IMR-90 (cell line): ENCODE results near the gene RAN. TPM values are rescaled to one million over a fixed set of nuclear protein-coding genes. Genes with fewer than 3 reads are reported as not detected.

Source experiments
- ATAC-seq: fragments of 200-7000 bp; cut with Tn5 transposase; 2 replicates; pipeline ENCODE4 v1.9.1; 2020; ENCODE audit warnings: low read depth, mild to moderate bottlenecking, moderate library complexity
- BruUV-seq: library from RNA; stranded (reverse); fragments of 400-500 nt; replicated peaks from 2 replicates; lab custom pipeline; 2021; lab: Mats Ljungman, UMichigan
- CTCF ChIA-PET: fragments of 300-600 bp; formaldehyde crosslinking; extraction: SDS; loops from one replicate; lab custom pipeline; 2021; ENCODE audit warnings: antibody characterized with exemption; lab: Yijun Ruan, JAX
- POLR2A ChIA-PET: fragments of 300-600 bp; sonication (Branson Sonifier 250); formaldehyde crosslinking; loops from one replicate; lab custom pipeline; 2022; ENCODE audit warnings: antibody characterized with exemption; ENCODE audit not compliant: unreplicated experiment; lab: Charles Lee
- DNase-seq: peaks from one replicate; pipeline ENCODE4 v3.0.0; 2013
- H2AFZ ChIP-seq: replicated peaks from 2 replicates; pipeline ENCODE3; 2013; ENCODE audit warnings: low read length, mild to moderate bottlenecking; ENCODE audit not compliant: poor library complexity
- H2AK5ac ChIP-seq: 2 replicates; pipeline ENCODE4 v1.6.1; 2013; ENCODE audit warnings: low read depth, low read length, inconsistent platforms
- H2AK9ac ChIP-seq: replicated peaks from 2 replicates; pipeline ENCODE3; 2013; ENCODE audit warnings: mild to moderate bottlenecking, low read depth, low read length, moderate library complexity; ENCODE audit not compliant: poor library complexity
- H2BK120ac ChIP-seq: 2 replicates; pipeline ENCODE4 v1.6.1; 2013; ENCODE audit warnings: low read depth, low read length, inconsistent platforms
- H2BK15ac ChIP-seq: 3 replicates; pipeline ENCODE4 v1.6.1; 2013; ENCODE audit warnings: low read depth, low read length, inconsistent platforms
- H2BK20ac ChIP-seq: 2 replicates; pipeline ENCODE4 v1.6.1; 2013; ENCODE audit warnings: low read depth, mild to moderate bottlenecking, inconsistent platforms, low read length, moderate library complexity
- H2BK5ac ChIP-seq: 2 replicates; pipeline ENCODE4 v1.6.1; 2013; ENCODE audit warnings: mild to moderate bottlenecking, low read depth, low read length, inconsistent platforms; ENCODE audit not compliant: poor library complexity, severe bottlenecking
- H3K14ac ChIP-seq: replicated peaks from 2 replicates; pipeline ENCODE4 v1.6.1; 2013; ENCODE audit warnings: low read depth, low read length, inconsistent platforms
- H3K18ac ChIP-seq: 2 replicates; pipeline ENCODE4 v1.6.1; 2013; ENCODE audit warnings: low read depth, low read length, control low read depth
- H3K23ac ChIP-seq: 2 replicates; pipeline ENCODE4 v1.6.1; 2013; ENCODE audit warnings: low read depth, low read length, inconsistent platforms
- H3K27ac ChIP-seq: 2 replicates; pipeline ENCODE4 v1.5.1; 2013; ENCODE audit warnings: mild to moderate bottlenecking, control low read depth, low read length; ENCODE audit not compliant: insufficient read depth
- H3K27me3 ChIP-seq: 2 replicates; pipeline ENCODE4 v1.6.1; 2013; ENCODE audit warnings: low read length; ENCODE audit not compliant: control insufficient read depth, insufficient read depth
- H3K36me3 ChIP-seq: 2 replicates; pipeline ENCODE4 v1.6.1; 2013; ENCODE audit warnings: low read length, mixed read lengths; ENCODE audit not compliant: control insufficient read depth, insufficient read depth
- H3K4ac ChIP-seq: 2 replicates; pipeline ENCODE4 v1.6.1; 2013; ENCODE audit warnings: low read depth, low read length, inconsistent platforms
- H3K4me1 ChIP-seq: 2 replicates; pipeline ENCODE4 v1.6.1; 2013; ENCODE audit warnings: low read length, mixed read lengths; ENCODE audit not compliant: control insufficient read depth, insufficient read depth
- H3K4me2 ChIP-seq: 2 replicates; pipeline ENCODE4 v1.6.1; 2013; ENCODE audit warnings: low read depth, mild to moderate bottlenecking, control low read depth, low read length, moderate library complexity
- H3K4me3 ChIP-seq: 2 replicates; pipeline ENCODE4 v1.5.1; 2013; ENCODE audit warnings: low read depth, mild to moderate bottlenecking, control low read depth, low read length, moderate library complexity; ENCODE audit not compliant: insufficient read depth
- H3K56ac ChIP-seq: 2 replicates; pipeline ENCODE4 v1.6.1; 2013; ENCODE audit warnings: low read length, inconsistent platforms; ENCODE audit not compliant: insufficient read depth; ENCODE audit errors: extremely low read depth
- H3K79me1 ChIP-seq, 2 experiments: 2 replicates each; pipeline ENCODE4 v1.6.1; 2013; ENCODE audit warnings: low read length in 2 of 2, inconsistent platforms in 1 of 2, low read depth in 1 of 2
- H3K9ac ChIP-seq: 2 replicates; pipeline ENCODE4 v1.6.1; 2013; ENCODE audit warnings: low read depth, low read length, control low read depth
- H3K9me1 ChIP-seq: 2 replicates; pipeline ENCODE4 v1.6.1; 2013; ENCODE audit warnings: low read length, inconsistent platforms; ENCODE audit not compliant: insufficient read depth
- H3K9me3 ChIP-seq: 2 replicates; pipeline ENCODE4 v1.6.1; 2013; ENCODE audit warnings: low read length; ENCODE audit not compliant: control insufficient read depth, insufficient read depth
- H4K20me1 ChIP-seq: 2 replicates; pipeline ENCODE4 v1.6.1; 2013; ENCODE audit warnings: low read length, inconsistent platforms; ENCODE audit not compliant: insufficient read depth
- H4K5ac ChIP-seq: 2 replicates; pipeline ENCODE4 v1.6.1; 2013; ENCODE audit warnings: mild to moderate bottlenecking, low read depth, low read length, control low read depth
- H4K8ac ChIP-seq, 2 experiments: 2 replicates each; pipeline ENCODE4 v1.6.1; 2013; ENCODE audit warnings: low read depth in 2 of 2, low read length in 2 of 2, control low read depth in 1 of 2, inconsistent platforms in 1 of 2
- H4K91ac ChIP-seq: 2 replicates; pipeline ENCODE4 v1.6.1; 2013; ENCODE audit warnings: low read depth, low read length, inconsistent platforms; ENCODE audit not compliant: insufficient read depth
- BHLHE40 ChIP-seq: fragments of 150-350 bp; IDR thresholded peaks from 2 replicates; pipeline ENCODE4 v1.6.1; 2016; ENCODE audit warnings: mild to moderate bottlenecking, low read depth, low read length
- CEBPB ChIP-seq: IDR thresholded peaks from 2 replicates; pipeline ENCODE4 v1.6.1; 2012; ENCODE audit warnings: low read depth, low read length, improper control_type of control experiment
- CHD1 ChIP-seq: IDR thresholded peaks from 2 replicates; pipeline ENCODE4 v1.6.1; 2012; ENCODE audit warnings: low read depth, low read length, improper control_type of control experiment
- CTCF ChIP-seq: conservative IDR thresholded peaks from 2 replicates; pipeline ENCODE4 v1.5.1; 2012; ENCODE audit warnings: mild to moderate bottlenecking, low read depth, low read length, improper control_type of control experiment
- ELK1 ChIP-seq: fragments of 150-350 bp; IDR thresholded peaks from 2 replicates; pipeline ENCODE4 v1.6.1; 2016; ENCODE audit warnings: low read depth, mild to moderate bottlenecking, low read length, moderate library complexity, borderline replicate concordance
- FOS ChIP-seq: fragments of 150-350 bp; IDR thresholded peaks from 2 replicates; pipeline ENCODE4 v1.6.1; 2016; ENCODE audit warnings: low read depth, low read length
- MAFK ChIP-seq: IDR thresholded peaks from 2 replicates; pipeline ENCODE4 v1.6.1; 2012; ENCODE audit warnings: low read depth, low read length, improper control_type of control experiment
- MAZ ChIP-seq: IDR thresholded peaks from 2 replicates; pipeline ENCODE4 v1.6.1; 2012; ENCODE audit warnings: low read depth, mild to moderate bottlenecking, low read length, improper control_type of control experiment, moderate library complexity, borderline replicate concordance
- MXI1 ChIP-seq: IDR thresholded peaks from 2 replicates; pipeline ENCODE4 v1.6.1; 2012; ENCODE audit warnings: low read depth, mild to moderate bottlenecking, low read length, moderate library complexity, borderline replicate concordance
- NFE2L2 ChIP-seq: fragments of 150-350 bp; IDR thresholded peaks from 2 replicates; pipeline ENCODE4 v1.6.1; 2016; ENCODE audit warnings: low read depth, mild to moderate bottlenecking, low read length
- POLR2A ChIP-seq: IDR thresholded peaks from 2 replicates; pipeline ENCODE4 v1.6.1; 2012; ENCODE audit warnings: mild to moderate bottlenecking, low read depth, low read length
- RAD21 ChIP-seq: IDR thresholded peaks from 2 replicates; pipeline ENCODE4 v1.6.1; 2012; ENCODE audit warnings: low read length, improper control_type of control experiment
- RCOR1 ChIP-seq: IDR thresholded peaks from 2 replicates; pipeline ENCODE4 v1.6.1; 2012; ENCODE audit warnings: mild to moderate bottlenecking, low read length, improper control_type of control experiment; ENCODE audit not compliant: insufficient replicate concordance
- RFX5 ChIP-seq: IDR thresholded peaks from 2 replicates; pipeline ENCODE4 v1.8.0; 2012; ENCODE audit warnings: low read depth, mild to moderate bottlenecking, low read length, moderate library complexity
- SMC3 ChIP-seq: fragments of 150-350 bp; IDR thresholded peaks from 2 replicates; pipeline ENCODE4 v1.6.1; 2016; ENCODE audit warnings: low read depth, mild to moderate bottlenecking, antibody characterized with exemption, low read length, moderate library complexity
- USF2 ChIP-seq: fragments of 150-350 bp; IDR thresholded peaks from 2 replicates; pipeline ENCODE4 v1.6.1; 2017; ENCODE audit warnings: mild to moderate bottlenecking, antibody characterized with exemption, low read length, low read depth
- WGBS, 2 experiments: methylation state at CpG; one replicate each; pipeline versions ENCODE4 v1.1.5 to v1.1.7; 2013; ENCODE audit warnings: missing lambda C conversion rate in 2 of 2; ENCODE audit not compliant: insufficient read length in 1 of 2; ENCODE audit errors: extremely low coverage in 2 of 2; 5-methylcytosine and 5-hydroxymethylcytosine counted together
- dilution Hi-C: fragments of 300-500 bp; cut with HindIII; formaldehyde crosslinking; loops from one replicate; pipeline ENCODE4 v1.14.3; 2018; ENCODE audit warnings: low sequenced_read_pairs; ENCODE audit not compliant: unreplicated experiment
- in situ Hi-C: fragments of 300-500 bp; cut with MboI; formaldehyde crosslinking; loops from 3 replicates; pipeline ENCODE4 v1.14.3; 2019; ENCODE audit warnings: low sequenced_read_pairs, inconsistent platforms, mixed read lengths
- intact Hi-C: fragments of 100-400 bp; cut with micrococcal nuclease; formaldehyde crosslinking; loops from 2 replicates; pipeline ENCODE4 v1.10.0; 2022
- polyA plus RNA-seq, 3 experiments: library from polyadenylated mRNA; depleted of rRNA; stranded (reverse); fragments of >200 nt; gene quantifications; 2 replicates each; pipeline ENCODE4 v1.2.3, GENCODE V29; 2012; ENCODE audit warnings: low replicate concordance in 1 of 3
- total RNA-seq: library from RNA; depleted of rRNA; stranded (reverse); fragments of >200 nt; gene quantifications from 2 replicates; pipeline ENCODE4 v1.2.3, GENCODE V29; 2012

Gene RAN
- total and polyA plus RNA-seq, 2 of the 4 experiments (the other 2 are of a cell fraction) = 910 to 984 TPM

GRCh38 chr12:130917607-130918006 is 45.7 kb downstream of the RAN start:
- Histone ChIP-seq H3K27ac (no peak overlapping the region), H2BK15ac (no peak overlapping the region), H2BK20ac (no peak overlapping the region), H3K27me3 (peaks cover 3% of the 10 kb centered on the region), H4K20me1 (no peaks in the 10 kb centered on the region), H2BK120ac (no peak overlapping the region), H3K4me3 (no peak overlapping the region), H2AK9ac (no peak overlapping the region), H3K18ac (no peak overlapping the region), H3K9me1 (no peaks in the 10 kb centered on the region), H4K8ac (no peak overlapping the region), H3K79me1 (no peaks in the 10 kb centered on the region), H2BK5ac (no peak overlapping the region), H4K91ac (no peak overlapping the region), H2AK5ac (no peak overlapping the region), H2AFZ (no peak overlapping the region), H3K9ac (no peak overlapping the region), H3K4me2 (no peak overlapping the region), H3K9me3 (no peaks in the 10 kb centered on the region), H3K36me3 (no peaks in the 10 kb centered on the region), H3K23ac (no peak overlapping the region), H3K4me1 (0 out of 2 replicates have a peak, but pooled peaks cover 1% of the 10 kb centered on the region), H4K5ac (no peak overlapping the region), H3K14ac (no peak overlapping the region), H3K4ac (no peak overlapping the region), H3K56ac (no peak overlapping the region)
- no TSS peak for BruUV-seq
- ATAC-seq (no peak), DNase-seq (no peak)
- ChIA-PET CTCF (no interaction called here), POLR2A (no interaction called here)
- in situ Hi-C loops = no loop called here
- intact Hi-C loops = loop anchor here (2.0 to 5.0 kb wide), 2 partner anchors 865 to 911 kb away; partner anchors contain the start of gene MMP17
- 88% methylated on average over 5 of the region's 13 CpGs; no CpG with 5 or more reads in 1 of the 2 experiments for WGBS, 2 experiments
- TF ChIP-seq MXI1 (no peak), BHLHE40 (no peak), MAFK (no peak), SMC3 (no peak), POLR2A (no peak), RAD21 (no peak), NFE2L2 (no peak), CHD1 (no peak), ELK1 (no peak), FOS (no peak), CEBPB (no peak), RFX5 (no peak), RCOR1 (no peak), USF2 (no peak), MAZ (no peak), CTCF (no peak)
- dilution Hi-C loops = no loop called here
